Neural cell (in vitro differentiated cells): ENCODE results near the gene NKD1. TPM values are rescaled to one million over a fixed set of nuclear protein-coding genes. Genes with fewer than 3 reads are reported as not detected.

Experiments used
- H2AFZ ChIP-seq: fragments of 200-600, 300-800 bp; sonication (generic), shearing (Covaris generic); 2 replicates; pipeline ENCODE4 v1.6.0; 2014; ENCODE audit warnings: low read depth, mild to moderate bottlenecking, antibody characterized with exemption, low read length, moderate library complexity
- H3F3A ChIP-seq: fragments of 200-600 bp; shearing (Covaris generic); 2 replicates; pipeline ENCODE4 v1.6.1; 2016; ENCODE audit warnings: mild to moderate bottlenecking, moderate library complexity, mixed read lengths, antibody characterized with exemption, low read length; ENCODE audit not compliant: insufficient read depth, poor library complexity, severe bottlenecking
- H3K27ac ChIP-seq: fragments of 200-600, 300-800 bp; sonication (generic), shearing (Covaris generic); 2 replicates; pipeline ENCODE4 v1.5.1; 2014; ENCODE audit warnings: mild to moderate bottlenecking, low read length, moderate library complexity
- H3K27me3 ChIP-seq: fragments of 300-800, 200-600 bp; sonication (generic), shearing (Covaris generic); 2 replicates; pipeline ENCODE4 v1.6.0; 2014; ENCODE audit warnings: mild to moderate bottlenecking, low read depth, low read length, moderate library complexity; ENCODE audit not compliant: insufficient read depth
- H3K36me3 ChIP-seq: fragments of 300-800, 200-600 bp; sonication (generic), shearing (Covaris generic); 2 replicates; pipeline ENCODE4 v1.5.1; 2014; ENCODE audit warnings: mild to moderate bottlenecking, antibody characterized with exemption, low read length, moderate library complexity; ENCODE audit not compliant: insufficient read depth
- H3K4me2 ChIP-seq: fragments of 300-800, 200-600 bp; sonication (generic), shearing (Covaris generic); 2 replicates; pipeline ENCODE4 v1.6.0; 2014; ENCODE audit warnings: mild to moderate bottlenecking, low read length
- H3K4me3 ChIP-seq: fragments of 300-800, 200-600 bp; sonication (generic), shearing (Covaris generic); 2 replicates; pipeline ENCODE4 v1.5.1; 2014; ENCODE audit warnings: mild to moderate bottlenecking, low read length, moderate library complexity
- H3K79me2 ChIP-seq: fragments of 200-600 bp; shearing (Covaris generic); replicated peaks from 2 replicates; pipeline ENCODE4 v1.6.0; 2014; ENCODE audit warnings: mild to moderate bottlenecking, low read length, moderate library complexity; ENCODE audit not compliant: insufficient read depth
- H3K9ac ChIP-seq: fragments of 300-800, 200-600 bp; sonication (generic), shearing (Covaris generic); 2 replicates; pipeline ENCODE4 v1.6.1; 2016; ENCODE audit warnings: mild to moderate bottlenecking, low read length, mixed read lengths
- H3K9me2 ChIP-seq: fragments of 200-600 bp; shearing (Covaris generic); 2 replicates; pipeline ENCODE4 v1.6.1; 2016; ENCODE audit warnings: mild to moderate bottlenecking, low read length, mixed read lengths; ENCODE audit not compliant: insufficient read depth
- H3K9me3 ChIP-seq: fragments of 200-600, 300-800 bp; sonication (generic), shearing (Covaris generic); 2 replicates; pipeline ENCODE4 v1.6.1; 2016; ENCODE audit warnings: mild to moderate bottlenecking, mixed run types, low read length, moderate library complexity, mixed read lengths
- H4K20me1 ChIP-seq: fragments of 200-600 bp; shearing (Covaris generic); 2 replicates; pipeline ENCODE4 v1.6.1; 2016; ENCODE audit warnings: mild to moderate bottlenecking, mixed run types; ENCODE audit not compliant: insufficient read depth
- CTCF ChIP-seq: fragments of 450-650 bp; IDR thresholded peaks from 2 replicates; pipeline ENCODE4 v1.5.1; 2014; ENCODE audit warnings: antibody characterized with exemption, mild to moderate bottlenecking, moderate library complexity; ENCODE audit not compliant: poor library complexity, severe bottlenecking
- EP300 ChIP-seq: fragments of 450-650 bp; conservative IDR thresholded peaks from 2 replicates; pipeline ENCODE4 v1.6.1; 2014; ENCODE audit warnings: antibody characterized with exemption, mild to moderate bottlenecking, moderate library complexity; ENCODE audit not compliant: poor library complexity, severe bottlenecking
- EZH2 ChIP-seq: fragments of 200-600, 300-800 bp; shearing (Covaris generic), sonication (generic); IDR thresholded peaks from 2 replicates; pipeline ENCODE4 v1.6.1; 2014; ENCODE audit warnings: antibody characterized with exemption, low read length, borderline replicate concordance, mild to moderate bottlenecking; ENCODE audit not compliant: insufficient read depth, poor library complexity, severe bottlenecking
- MXI1 ChIP-seq: fragments of 450-650 bp; conservative IDR thresholded peaks from 2 replicates; pipeline ENCODE4 v1.6.1; 2014; ENCODE audit warnings: antibody characterized with exemption, mild to moderate bottlenecking; ENCODE audit not compliant: poor library complexity, severe bottlenecking
- POLR2AphosphoS5 ChIP-seq: IDR thresholded peaks from 2 replicates; pipeline ENCODE4 v1.6.1; 2012
- RAD21 ChIP-seq: fragments of 450-650 bp; conservative IDR thresholded peaks from 2 replicates; pipeline ENCODE4 v1.6.1; 2014; ENCODE audit warnings: antibody characterized with exemption, mild to moderate bottlenecking, moderate library complexity
- REST ChIP-seq: IDR thresholded peaks from 2 replicates; pipeline ENCODE4 v1.6.1; 2012; ENCODE audit warnings: borderline replicate concordance
- SMC3 ChIP-seq: fragments of 450-650 bp; conservative IDR thresholded peaks from 2 replicates; pipeline ENCODE4 v1.6.1; 2014; ENCODE audit warnings: antibody characterized with exemption, mild to moderate bottlenecking, moderate library complexity; ENCODE audit not compliant: poor library complexity
- TAF1 ChIP-seq: IDR thresholded peaks from 2 replicates; pipeline ENCODE4 v1.6.1; 2012; ENCODE audit warnings: low read depth
- polyA plus RNA-seq: library from polyadenylated mRNA; depleted of rRNA; stranded (reverse); fragments of >200 nt; gene quantifications from 2 replicates; pipeline ENCODE4 v1.2.3, GENCODE V29; 2014

The NKD1 gene
- polyA plus RNA-seq, 1 donor from 2014 or later = 1.1 TPM

- H3K9ac ChIP-seq = no peak overlapping the region
- no peaks in the 10 kb centered on the region for H4K20me1 ChIP-seq
- no peak overlapping the region for H3K27ac ChIP-seq
- H3K4me3 ChIP-seq = no peak overlapping the region
- no peaks in the 10 kb centered on the region for H3K79me2 ChIP-seq
- H2AFZ ChIP-seq = no peak overlapping the region
- TF ChIP-seq REST = no peak
- no peak for TF ChIP-seq EZH2
- TF ChIP-seq EP300 = no peak
- TF ChIP-seq MXI1 = no peak
- no peak for TF ChIP-seq POLR2AphosphoS5
- no peak for TF ChIP-seq SMC3
- TF ChIP-seq TAF1 = no peak
- TF ChIP-seq CTCF = no peak
- no peak for TF ChIP-seq RAD21
- H3K9me3 ChIP-seq = no peaks in the 10 kb centered on the region
- no peaks in the 10 kb centered on the region for H3K36me3 ChIP-seq
- no peaks in the 10 kb centered on the region for H3K27me3 ChIP-seq
- no peaks in the 10 kb centered on the region for H3K9me2 ChIP-seq
- H3F3A ChIP-seq = no peaks in the 10 kb centered on the region
- no peak overlapping the region for H3K4me2 ChIP-seq
Measured at GRCh38 chr16:50594308-50595260, 46.4 kb downstream of the NKD1 start.

GRCh38 chr16:50595859-50596258 lies 47.7 kb downstream of the NKD1 start:
- H3F3A ChIP-seq = no peaks in the 10 kb centered on the region
- no peak overlapping the region for H3K4me2 ChIP-seq
- H2AFZ ChIP-seq = no peak overlapping the region
- no peaks in the 10 kb centered on the region for H3K9me3 ChIP-seq
- H3K79me2 ChIP-seq = no peaks in the 10 kb centered on the region
- no peaks in the 10 kb centered on the region for H3K36me3 ChIP-seq
- H3K27ac ChIP-seq = no peak overlapping the region
- H4K20me1 ChIP-seq = no peaks in the 10 kb centered on the region
- H3K9me2 ChIP-seq = no peaks in the 10 kb centered on the region
- H3K9ac ChIP-seq = no peak overlapping the region
- no peak for TF ChIP-seq MXI1
- H3K4me3 ChIP-seq = no peak overlapping the region
- H3K27me3 ChIP-seq = no peaks in the 10 kb centered on the region
